AG10803 (cell line): ENCODE results near the gene NUDT9.
"Not testable (repeated sequence)": the region's sequence is repeated elsewhere in the genome, so short reads cannot be mapped to it uniquely, and the experiment has no call there.

ENCODE experiments used
- DNase-seq: peaks from one replicate; pipeline ENCODE4 v3.0.0; 2010; ENCODE audit warnings: low read depth
- H3K4me3 ChIP-seq: 2 replicates; pipeline ENCODE4 v1.5.1; 2011; ENCODE audit warnings: mild to moderate bottlenecking, low read length, control low read depth
- CTCF ChIP-seq: conservative IDR thresholded peaks from 2 replicates; pipeline ENCODE4 v1.5.1; 2011; ENCODE audit warnings: mild to moderate bottlenecking, low read length, control low read depth, inconsistent platforms

Gene NUDT9

DNA sequence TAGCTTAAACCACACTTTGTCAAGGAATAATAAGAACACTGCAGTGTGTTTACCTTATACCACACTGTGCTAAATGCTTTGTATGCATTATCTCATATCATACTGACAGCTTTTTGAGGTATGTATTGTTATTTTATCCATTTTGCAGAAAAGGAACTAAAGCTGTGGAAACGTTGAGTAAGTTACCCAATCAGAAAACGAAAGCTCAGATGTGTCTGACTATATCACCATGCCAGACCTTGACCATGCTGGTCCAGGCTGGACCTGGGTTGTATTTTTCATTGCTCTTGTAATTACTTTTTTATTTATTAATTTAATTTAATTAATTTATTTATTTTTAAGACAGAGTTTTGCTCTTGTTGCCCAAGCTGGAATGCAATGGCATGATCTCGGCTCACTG lies 33.5 kb upstream of the NUDT9 start:
- DNase-seq, result no peak
- no peak overlapping the region for H3K4me3 ChIP-seq
- no peak for TF ChIP-seq CTCF

- DNase-seq, result not testable (repeated sequence)
- H3K4me3 ChIP-seq, result peak overlapping the region; percentile 67
These were observed 32.3 kb upstream of the NUDT9 start for GRCh38 chr4:87390055-87390454.

DNA sequence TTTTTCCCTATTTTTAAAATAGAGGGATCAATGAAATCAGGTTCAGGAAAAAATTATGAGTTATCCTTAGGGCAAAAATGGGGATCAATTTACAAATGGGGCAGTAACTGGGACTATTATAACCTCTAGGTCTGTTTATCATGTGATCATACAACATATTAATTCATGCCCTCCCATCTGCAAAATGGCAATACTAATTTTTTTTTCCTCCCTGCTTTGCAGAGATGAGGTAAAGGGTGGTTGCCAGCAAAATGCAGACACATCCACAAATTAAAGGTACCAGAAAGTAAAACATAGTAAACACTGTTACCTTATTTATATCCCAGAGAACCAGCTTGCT lies 31.9 kb upstream of the NUDT9 start:
- TF ChIP-seq CTCF, result no peak
- H3K4me3 ChIP-seq, result peak overlapping the region; percentile 67
- no peak for DNase-seq

DNA sequence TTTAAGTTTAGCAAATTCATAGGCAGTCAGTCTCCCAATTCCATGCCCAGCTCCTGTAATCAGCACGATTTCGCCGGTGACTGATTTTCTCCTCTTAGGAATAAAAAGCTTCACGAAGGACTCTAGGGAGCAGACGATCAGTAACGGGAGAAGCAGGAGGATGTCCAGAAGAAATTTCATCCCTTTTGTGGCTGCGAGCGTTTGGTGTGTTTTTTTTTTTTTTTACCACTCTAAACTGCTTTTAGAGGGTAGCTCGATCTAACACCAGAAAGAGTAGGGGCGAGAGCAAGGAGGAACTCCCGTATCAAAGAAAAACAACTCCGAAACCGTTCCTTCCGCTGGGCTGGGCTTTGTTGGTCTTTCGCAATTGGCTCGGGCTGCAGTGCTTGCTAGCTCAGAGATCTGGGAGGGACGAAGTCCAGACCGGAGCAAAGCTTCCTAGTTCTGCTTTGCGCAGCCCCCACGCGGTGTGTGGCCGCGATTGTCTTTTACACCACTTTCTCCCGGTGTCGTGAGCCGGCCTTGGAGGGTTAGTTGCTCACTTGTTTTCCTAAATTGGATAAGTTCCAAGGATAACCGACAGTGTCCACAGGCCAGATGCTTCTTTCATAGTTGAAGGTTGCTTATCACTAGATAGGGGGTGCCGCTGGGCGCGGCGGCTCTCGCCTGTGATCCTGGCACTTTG lies 31.3 kb upstream of the NUDT9 start, which contains the start of gene HSD17B11:
HSD17B11 (minus strand) TSS at position 298 of the 685 bp plus-strand sequence; CDS start at position 180, 118 bp downstream.
- peak; percentile 27 for TF ChIP-seq CTCF
- peak; percentile 91 for DNase-seq
- peak within 1 kb of the TSS; percentile 67 for H3K4me3 ChIP-seq

- TF ChIP-seq CTCF, result no peak
- peak; percentile 3 for DNase-seq
- peak overlapping the region; percentile 67 for H3K4me3 ChIP-seq
These were observed 30.8 kb upstream of the NUDT9 start for GRCh38 chr4:87391576-87392054.

DNA sequence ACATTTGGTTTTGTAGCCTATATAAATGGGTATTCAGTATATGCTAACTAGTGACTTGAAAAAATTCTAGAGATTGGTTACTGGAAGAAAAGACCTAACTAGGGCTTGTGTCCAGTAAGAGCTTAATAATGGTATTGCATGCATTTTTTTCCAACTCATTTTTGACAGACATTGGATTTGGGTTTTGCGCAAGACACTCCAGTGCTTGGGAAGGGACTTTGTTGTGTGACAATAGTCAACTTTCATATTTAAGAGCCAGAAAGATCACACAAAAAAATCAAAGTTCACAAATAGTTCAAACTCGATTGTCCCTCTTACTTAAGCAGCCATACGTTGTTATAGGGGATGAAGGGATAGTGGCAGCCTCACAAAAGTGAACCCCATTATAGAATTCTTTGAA lies 30.2 kb upstream of the NUDT9 start:
- no peak for TF ChIP-seq CTCF
- DNase-seq, result no peak
- H3K4me3 ChIP-seq, result no peak overlapping the region

GRCh38 chr4:87395073-87395472 lies 27.3 kb upstream of the NUDT9 start:
- DNase-seq, H3K4me3 ChIP-seq: not testable (repeated sequence)

DNA sequence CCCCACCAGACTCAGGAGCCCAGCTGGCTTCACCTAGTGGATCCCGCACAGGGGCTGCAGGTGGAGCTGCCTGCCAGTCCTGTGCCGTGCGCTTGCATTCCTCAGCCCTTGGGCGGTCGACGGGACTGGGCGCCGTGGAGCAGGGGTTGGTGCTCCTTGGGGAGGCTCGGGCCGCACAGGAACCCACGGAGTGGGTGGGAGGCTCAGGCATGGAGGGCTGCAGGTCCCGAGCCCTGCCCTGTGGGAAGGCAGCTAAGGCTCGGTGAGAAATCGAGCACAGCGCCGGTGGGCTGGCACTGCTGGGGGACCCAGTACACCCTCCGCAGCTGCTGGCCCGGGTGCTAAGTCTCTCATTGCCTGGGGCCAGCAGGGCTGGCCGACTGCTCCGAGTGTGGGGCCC lies 26.5 kb upstream of the NUDT9 start:
- not testable (repeated sequence) for H3K4me3 ChIP-seq

GRCh38 chr4:87399148-87399547 lies 23.2 kb upstream of the NUDT9 start:
- no peak overlapping the region for H3K4me3 ChIP-seq
- no peak for DNase-seq
- TF ChIP-seq CTCF, result no peak

More for the DNA sequence above, 26.5 kb upstream of the NUDT9 start:
- not testable (repeated sequence) for DNase-seq
